WTC11 (cell line): ENCODE results near the gene FCMR.

Experiments
- FOXJ3 ChIP-seq: sonication (generic); formaldehyde crosslinking; IDR thresholded peaks from 2 replicates; pipeline ENCODE4 v1.9.0; 2021; ENCODE audit warnings: missing genetic modification reagents, mild to moderate bottlenecking, borderline replicate concordance
- HMGXB4 ChIP-seq: sonication (generic); formaldehyde crosslinking; IDR thresholded peaks from 2 replicates; pipeline ENCODE4 v1.8.1; 2023; ENCODE audit warnings: mild to moderate bottlenecking, moderate library complexity, missing genetic modification reagents
- JUN ChIP-seq: sonication (generic); formaldehyde crosslinking; IDR thresholded peaks from 2 replicates; pipeline ENCODE4 v1.8.0; 2023; ENCODE audit warnings: mild to moderate bottlenecking, missing genetic modification reagents
- KAT7 ChIP-seq: sonication (generic); formaldehyde crosslinking; IDR thresholded peaks from 2 replicates; pipeline ENCODE4 v1.8.1; 2023; ENCODE audit warnings: missing genetic modification reagents, mild to moderate bottlenecking, borderline replicate concordance
- ZNF232 ChIP-seq: sonication (generic); formaldehyde crosslinking; IDR thresholded peaks from 2 replicates; pipeline ENCODE4 v1.8.0; 2022; ENCODE audit warnings: mild to moderate bottlenecking, missing genetic modification reagents
- TF ChIP-seq, protein P1 (sequence below): fragments of 200-600 bp; IDR thresholded peaks from 2 replicates; pipeline ENCODE4 v1.8.0; 2022; ENCODE audit warnings: antibody characterized with exemption
- TF ChIP-seq, protein P2 (sequence below): sonication (generic); formaldehyde crosslinking; IDR thresholded peaks from 2 replicates; pipeline ENCODE4 v1.8.0; 2022; ENCODE audit warnings: mild to moderate bottlenecking, missing genetic modification reagents
- TF ChIP-seq, protein P3 (sequence below): sonication (generic); formaldehyde crosslinking; IDR thresholded peaks from 2 replicates; pipeline ENCODE4 v1.8.1; 2022; ENCODE audit warnings: low read depth, missing genetic modification reagents, borderline replicate concordance
- TF ChIP-seq, protein P4 (sequence below): sonication (generic); formaldehyde crosslinking; IDR thresholded peaks from 2 replicates; pipeline ENCODE4 v1.8.1; 2023; ENCODE audit warnings: mild to moderate bottlenecking, missing genetic modification reagents, borderline replicate concordance
- TF ChIP-seq, protein P5 (sequence below): sonication (generic); formaldehyde crosslinking; IDR thresholded peaks from 2 replicates; pipeline ENCODE4 v1.8.1; 2023; ENCODE audit warnings: mild to moderate bottlenecking, missing genetic modification reagents, moderate library complexity

DNA sequence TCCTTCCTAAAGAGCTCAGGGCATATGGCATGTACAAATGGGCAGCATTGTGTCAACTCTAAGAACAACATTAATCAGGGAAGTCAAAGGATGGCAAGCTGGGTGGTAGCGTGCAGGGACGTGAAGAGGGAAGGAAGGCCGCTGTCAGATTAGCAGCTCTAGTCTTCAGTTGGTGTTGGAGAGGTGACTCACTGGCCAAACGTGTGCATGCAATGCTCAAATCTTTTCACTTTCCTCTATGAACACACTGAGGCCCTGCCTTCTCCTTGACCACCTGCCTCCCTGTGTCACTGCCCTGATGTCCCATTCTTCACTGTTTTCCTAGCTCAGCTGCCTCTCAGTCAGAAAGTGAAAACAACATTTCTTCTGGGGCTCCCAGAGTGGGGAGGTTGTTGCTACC is 30.4 kb upstream of the FCMR start:
- TF ChIP-seq ZNF232 (CRISPR knock-in tag) (no peak), KAT7 (CRISPR knock-in tag) (no peak), JUN (CRISPR knock-in tag) (no peak), FOXJ3 (CRISPR knock-in tag) (no peak), HMGXB4 (CRISPR knock-in tag) (no peak)
- TF ChIP-seq, protein P1, sequence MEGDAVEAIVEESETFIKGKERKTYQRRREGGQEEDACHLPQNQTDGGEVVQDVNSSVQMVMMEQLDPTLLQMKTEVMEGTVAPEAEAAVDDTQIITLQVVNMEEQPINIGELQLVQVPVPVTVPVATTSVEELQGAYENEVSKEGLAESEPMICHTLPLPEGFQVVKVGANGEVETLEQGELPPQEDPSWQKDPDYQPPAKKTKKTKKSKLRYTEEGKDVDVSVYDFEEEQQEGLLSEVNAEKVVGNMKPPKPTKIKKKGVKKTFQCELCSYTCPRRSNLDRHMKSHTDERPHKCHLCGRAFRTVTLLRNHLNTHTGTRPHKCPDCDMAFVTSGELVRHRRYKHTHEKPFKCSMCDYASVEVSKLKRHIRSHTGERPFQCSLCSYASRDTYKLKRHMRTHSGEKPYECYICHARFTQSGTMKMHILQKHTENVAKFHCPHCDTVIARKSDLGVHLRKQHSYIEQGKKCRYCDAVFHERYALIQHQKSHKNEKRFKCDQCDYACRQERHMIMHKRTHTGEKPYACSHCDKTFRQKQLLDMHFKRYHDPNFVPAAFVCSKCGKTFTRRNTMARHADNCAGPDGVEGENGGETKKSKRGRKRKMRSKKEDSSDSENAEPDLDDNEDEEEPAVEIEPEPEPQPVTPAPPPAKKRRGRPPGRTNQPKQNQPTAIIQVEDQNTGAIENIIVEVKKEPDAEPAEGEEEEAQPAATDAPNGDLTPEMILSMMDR = no peak
- TF ChIP-seq, protein P2, sequence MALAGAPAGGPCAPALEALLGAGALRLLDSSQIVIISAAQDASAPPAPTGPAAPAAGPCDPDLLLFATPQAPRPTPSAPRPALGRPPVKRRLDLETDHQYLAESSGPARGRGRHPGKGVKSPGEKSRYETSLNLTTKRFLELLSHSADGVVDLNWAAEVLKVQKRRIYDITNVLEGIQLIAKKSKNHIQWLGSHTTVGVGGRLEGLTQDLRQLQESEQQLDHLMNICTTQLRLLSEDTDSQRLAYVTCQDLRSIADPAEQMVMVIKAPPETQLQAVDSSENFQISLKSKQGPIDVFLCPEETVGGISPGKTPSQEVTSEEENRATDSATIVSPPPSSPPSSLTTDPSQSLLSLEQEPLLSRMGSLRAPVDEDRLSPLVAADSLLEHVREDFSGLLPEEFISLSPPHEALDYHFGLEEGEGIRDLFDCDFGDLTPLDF (CRISPR knock-in tag) = no peak
- TF ChIP-seq, protein P3, sequence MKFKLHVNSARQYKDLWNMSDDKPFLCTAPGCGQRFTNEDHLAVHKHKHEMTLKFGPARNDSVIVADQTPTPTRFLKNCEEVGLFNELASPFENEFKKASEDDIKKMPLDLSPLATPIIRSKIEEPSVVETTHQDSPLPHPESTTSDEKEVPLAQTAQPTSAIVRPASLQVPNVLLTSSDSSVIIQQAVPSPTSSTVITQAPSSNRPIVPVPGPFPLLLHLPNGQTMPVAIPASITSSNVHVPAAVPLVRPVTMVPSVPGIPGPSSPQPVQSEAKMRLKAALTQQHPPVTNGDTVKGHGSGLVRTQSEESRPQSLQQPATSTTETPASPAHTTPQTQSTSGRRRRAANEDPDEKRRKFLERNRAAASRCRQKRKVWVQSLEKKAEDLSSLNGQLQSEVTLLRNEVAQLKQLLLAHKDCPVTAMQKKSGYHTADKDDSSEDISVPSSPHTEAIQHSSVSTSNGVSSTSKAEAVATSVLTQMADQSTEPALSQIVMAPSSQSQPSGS = no peak
- TF ChIP-seq, protein P4, sequence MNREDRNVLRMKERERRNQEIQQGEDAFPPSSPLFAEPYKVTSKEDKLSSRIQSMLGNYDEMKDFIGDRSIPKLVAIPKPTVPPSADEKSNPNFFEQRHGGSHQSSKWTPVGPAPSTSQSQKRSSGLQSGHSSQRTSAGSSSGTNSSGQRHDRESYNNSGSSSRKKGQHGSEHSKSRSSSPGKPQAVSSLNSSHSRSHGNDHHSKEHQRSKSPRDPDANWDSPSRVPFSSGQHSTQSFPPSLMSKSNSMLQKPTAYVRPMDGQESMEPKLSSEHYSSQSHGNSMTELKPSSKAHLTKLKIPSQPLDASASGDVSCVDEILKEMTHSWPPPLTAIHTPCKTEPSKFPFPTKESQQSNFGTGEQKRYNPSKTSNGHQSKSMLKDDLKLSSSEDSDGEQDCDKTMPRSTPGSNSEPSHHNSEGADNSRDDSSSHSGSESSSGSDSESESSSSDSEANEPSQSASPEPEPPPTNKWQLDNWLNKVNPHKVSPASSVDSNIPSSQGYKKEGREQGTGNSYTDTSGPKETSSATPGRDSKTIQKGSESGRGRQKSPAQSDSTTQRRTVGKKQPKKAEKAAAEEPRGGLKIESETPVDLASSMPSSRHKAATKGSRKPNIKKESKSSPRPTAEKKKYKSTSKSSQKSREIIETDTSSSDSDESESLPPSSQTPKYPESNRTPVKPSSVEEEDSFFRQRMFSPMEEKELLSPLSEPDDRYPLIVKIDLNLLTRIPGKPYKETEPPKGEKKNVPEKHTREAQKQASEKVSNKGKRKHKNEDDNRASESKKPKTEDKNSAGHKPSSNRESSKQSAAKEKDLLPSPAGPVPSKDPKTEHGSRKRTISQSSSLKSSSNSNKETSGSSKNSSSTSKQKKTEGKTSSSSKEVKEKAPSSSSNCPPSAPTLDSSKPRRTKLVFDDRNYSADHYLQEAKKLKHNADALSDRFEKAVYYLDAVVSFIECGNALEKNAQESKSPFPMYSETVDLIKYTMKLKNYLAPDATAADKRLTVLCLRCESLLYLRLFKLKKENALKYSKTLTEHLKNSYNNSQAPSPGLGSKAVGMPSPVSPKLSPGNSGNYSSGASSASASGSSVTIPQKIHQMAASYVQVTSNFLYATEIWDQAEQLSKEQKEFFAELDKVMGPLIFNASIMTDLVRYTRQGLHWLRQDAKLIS = no peak
- TF ChIP-seq, protein P5, sequence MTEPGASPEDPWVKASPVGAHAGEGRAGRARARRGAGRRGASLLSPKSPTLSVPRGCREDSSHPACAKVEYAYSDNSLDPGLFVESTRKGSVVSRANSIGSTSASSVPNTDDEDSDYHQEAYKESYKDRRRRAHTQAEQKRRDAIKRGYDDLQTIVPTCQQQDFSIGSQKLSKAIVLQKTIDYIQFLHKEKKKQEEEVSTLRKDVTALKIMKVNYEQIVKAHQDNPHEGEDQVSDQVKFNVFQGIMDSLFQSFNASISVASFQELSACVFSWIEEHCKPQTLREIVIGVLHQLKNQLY (CRISPR knock-in tag) = no peak
